ENCODE results near the gene PPIP5K2. TPM values are rescaled to one million over a fixed set of nuclear protein-coding genes. Genes with fewer than 3 reads are reported as not detected.

Gene PPIP5K2
- polyA plus RNA-seq, 3 donors: 23.1 to 66.0 (median 41.1) TPM

DNA sequence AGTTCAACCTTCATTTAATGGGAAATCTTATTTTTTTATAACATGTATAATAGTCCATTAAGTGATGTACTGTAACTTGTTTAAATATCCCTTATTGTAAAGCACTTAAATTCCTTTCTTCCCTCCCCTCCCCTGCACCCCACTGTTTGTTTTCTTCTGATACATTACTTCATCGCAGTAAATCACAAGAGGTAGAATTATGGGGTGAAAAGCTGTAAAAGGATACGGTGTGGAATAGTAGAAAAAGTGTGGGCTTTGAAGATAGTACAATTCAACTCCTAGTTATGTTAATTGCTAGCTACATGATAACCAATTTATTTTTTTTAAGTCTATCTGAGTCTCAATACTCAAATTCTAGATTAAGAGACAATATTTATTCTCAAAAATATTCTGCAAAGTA is 96.6 kb downstream of the PPIP5K2 start:
- Histone ChIP-seq H3K4me3 (replicated peaks in 1 of 3; ENCODE audit: low read depth in 2 of 3, low read length in 3 of 3) (no peak overlapping the region), H3K9me3 (replicated peaks in 1 of 2; ENCODE audit: control insufficient read depth in 1 of 2, insufficient read depth in 1 of 2, low read length in 2 of 2) (no peaks in the 10 kb centered on the region), H3K4me1 (ENCODE audit: control insufficient read depth in 1 of 2, insufficient read depth in 2 of 2, low read length in 2 of 2) (peaks cover 5 to 7% of the 10 kb centered on the region in 2 donors), H4K20me1 (ENCODE audit: insufficient read depth, low read length) (no peaks in the 10 kb centered on the region), H3K27me3 (ENCODE audit: control insufficient read depth in 2 of 2, insufficient read depth in 2 of 2, low read length in 2 of 2) (no peaks in the 10 kb centered on the region), H3K4me2 (replicated peaks; ENCODE audit: extremely low read depth, low read length, poor library complexity, severe bottlenecking) (no peak overlapping the region), H3K27ac (ENCODE audit: low read depth in 1 of 2, low read length in 2 of 2) (no peak overlapping the region), H3K9ac (ENCODE audit: insufficient read depth, low read length, poor library complexity, severe bottlenecking) (no peak overlapping the region), H3K36me3 (replicated peaks in 1 of 2; ENCODE audit: control insufficient read depth in 1 of 2, insufficient read depth in 2 of 2, low read length in 2 of 2) (no peaks in the 10 kb centered on the region), H2AFZ (ENCODE audit: insufficient read depth, low read depth, low read length, poor library complexity, severe bottlenecking) (no peak overlapping the region), H3K79me2 (ENCODE audit: insufficient read depth, low read length) (no peaks in the 10 kb centered on the region)
- Mint-ChIP-seq H3K36me3 (peaks cover 2 to 4% of the 10 kb centered on the region in 2 donors), H3K9me3 (peaks cover 0 to 7% (median 2%) of the 10 kb centered on the region in 7 donors), H3K4me3 (no peak overlapping the region), H3K4me1 (peaks cover 12% of the 10 kb centered on the region), H3K27ac (no peak overlapping the region), H3K27me3 (ENCODE audit: low read depth in 3 of 3) (no peaks in the 10 kb centered on the region)
- intact Hi-C loops (cut with micrococcal nuclease): no loop called here
- no peak for DNase-seq
- TF ChIP-seq, protein P1, sequence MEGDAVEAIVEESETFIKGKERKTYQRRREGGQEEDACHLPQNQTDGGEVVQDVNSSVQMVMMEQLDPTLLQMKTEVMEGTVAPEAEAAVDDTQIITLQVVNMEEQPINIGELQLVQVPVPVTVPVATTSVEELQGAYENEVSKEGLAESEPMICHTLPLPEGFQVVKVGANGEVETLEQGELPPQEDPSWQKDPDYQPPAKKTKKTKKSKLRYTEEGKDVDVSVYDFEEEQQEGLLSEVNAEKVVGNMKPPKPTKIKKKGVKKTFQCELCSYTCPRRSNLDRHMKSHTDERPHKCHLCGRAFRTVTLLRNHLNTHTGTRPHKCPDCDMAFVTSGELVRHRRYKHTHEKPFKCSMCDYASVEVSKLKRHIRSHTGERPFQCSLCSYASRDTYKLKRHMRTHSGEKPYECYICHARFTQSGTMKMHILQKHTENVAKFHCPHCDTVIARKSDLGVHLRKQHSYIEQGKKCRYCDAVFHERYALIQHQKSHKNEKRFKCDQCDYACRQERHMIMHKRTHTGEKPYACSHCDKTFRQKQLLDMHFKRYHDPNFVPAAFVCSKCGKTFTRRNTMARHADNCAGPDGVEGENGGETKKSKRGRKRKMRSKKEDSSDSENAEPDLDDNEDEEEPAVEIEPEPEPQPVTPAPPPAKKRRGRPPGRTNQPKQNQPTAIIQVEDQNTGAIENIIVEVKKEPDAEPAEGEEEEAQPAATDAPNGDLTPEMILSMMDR (IDR thresholded peaks at IDR 0.05): no peak
- WGBS (ENCODE audit: insufficient coverage): no CpG with 5 or more reads among the region's 2 CpGs

- H3K27ac Mint-ChIP-seq: no peak overlapping the region
- Histone ChIP-seq H3K27me3 (ENCODE audit: control insufficient read depth in 2 of 2, insufficient read depth in 2 of 2, low read length in 2 of 2) (no peaks in the 10 kb centered on the region), H3K4me2 (replicated peaks; ENCODE audit: extremely low read depth, low read length, poor library complexity, severe bottlenecking) (no peak overlapping the region), H3K27ac (ENCODE audit: low read depth in 1 of 2, low read length in 2 of 2) (no peak overlapping the region), H3K4me3 (replicated peaks in 1 of 3; ENCODE audit: low read depth in 2 of 3, low read length in 3 of 3) (no peak overlapping the region), H3K4me1 (ENCODE audit: control insufficient read depth in 1 of 2, insufficient read depth in 2 of 2, low read length in 2 of 2) (peaks cover 2 to 3% of the 10 kb centered on the region in 2 donors), H3K36me3 (replicated peaks in 1 of 2; ENCODE audit: control insufficient read depth in 1 of 2, insufficient read depth in 2 of 2, low read length in 2 of 2) (no peaks in the 10 kb centered on the region), H3K79me2 (ENCODE audit: insufficient read depth, low read length) (no peaks in the 10 kb centered on the region), H4K20me1 (ENCODE audit: insufficient read depth, low read length) (no peaks in the 10 kb centered on the region), H3K9ac (ENCODE audit: insufficient read depth, low read length, poor library complexity, severe bottlenecking) (no peak overlapping the region), H3K9me3 (replicated peaks in 1 of 2; ENCODE audit: control insufficient read depth in 1 of 2, insufficient read depth in 1 of 2, low read length in 2 of 2) (no peaks in the 10 kb centered on the region), H2AFZ (ENCODE audit: insufficient read depth, low read depth, low read length, poor library complexity, severe bottlenecking) (no peak overlapping the region)
- peaks cover 0 to 7% (median 2%) of the 10 kb centered on the region in 7 donors for H3K9me3 Mint-ChIP-seq
- H3K27me3 Mint-ChIP-seq (ENCODE audit: low read depth in 3 of 3): no peaks in the 10 kb centered on the region
- TF ChIP-seq, protein P1 (IDR thresholded peaks at IDR 0.05): no peak
- H3K4me1 Mint-ChIP-seq: peaks cover 9% of the 10 kb centered on the region
- peaks cover 2 to 4% of the 10 kb centered on the region in 2 donors for H3K36me3 Mint-ChIP-seq
- DNase-seq: no peak
- intact Hi-C loops (cut with micrococcal nuclease): no loop called here
- no peak overlapping the region for H3K4me3 Mint-ChIP-seq
Observed at GRCh38 chr5:103217101-103217500, 97.0 kb downstream of the PPIP5K2 start.
